Uterus (tissue), 4 donors: ENCODE results near the gene ITIH5. TPM values are rescaled to one million over a fixed set of nuclear protein-coding genes. Genes with fewer than 3 reads are reported as not detected.
A peak's percentile ranks its signal among the peaks of the same experiment; 100 is the strongest.
"Not testable (repeated sequence)": the region's sequence is repeated elsewhere in the genome, so short reads cannot be mapped to it uniquely, and the experiment has no call there.

Experiments used
- DNase-seq, 2 donors: peaks; one replicate each; pipeline ENCODE4 v3.0.0-alpha.2; 2019 to 2020
- H3K27ac ChIP-seq, 2 donors: fragments of 200-600 bp; sonication (generic); 1 replicate in 1 of 2; 2 replicates in 1 of 2; pipeline ENCODE4 v1.5.1; 2016 to 2018
- H3K27me3 ChIP-seq, 2 donors: fragments of 200-600 bp; sonication (generic); one replicate each; pipeline ENCODE4 v1.5.1; 2018 to 2019; ENCODE audit warnings: control low read depth in 1 of 2
- H3K36me3 ChIP-seq, 2 donors: fragments of 200-600 bp; sonication (generic); one replicate each; pipeline ENCODE4 v1.5.1; 2019; ENCODE audit warnings: control low read depth in 1 of 2
- H3K4me1 ChIP-seq, 2 donors: fragments of 200-600 bp; sonication (generic); one replicate each; pipeline ENCODE4 v1.5.1; 2018 to 2019; ENCODE audit warnings: control low read depth in 1 of 2
- H3K4me3 ChIP-seq, 2 donors: fragments of 200-600 bp; sonication (generic); 1 replicate in 1 of 2; 2 replicates in 1 of 2; pipeline ENCODE4 v1.5.1; 2018 to 2019; ENCODE audit warnings: mild to moderate bottlenecking in 1 of 2
- H3K9me3 ChIP-seq, 2 donors: fragments of 200-600 bp; sonication (generic); one replicate each; pipeline ENCODE4 v1.5.1; 2019; ENCODE audit warnings: control low read depth in 1 of 2
- POLR2A ChIP-seq, 2 donors: fragments of 450-650 bp; IDR thresholded peaks; one replicate each; pipeline ENCODE4 v1.6.1; 2016; ENCODE audit warnings: antibody characterized with exemption in 2 of 2, mild to moderate bottlenecking in 1 of 2, moderate library complexity in 1 of 2
- intact Hi-C: fragments of 100-400 bp; cut with DNase I; formaldehyde crosslinking; loops from one replicate; pipeline ENCODE4 v1.15.1; 2023; ENCODE audit warnings: low total_unique reads
- total RNA-seq, 4 donors: library from RNA; depleted of rRNA in 3 of 4; stranded (reverse); fragments of >200 nt in 3 of 4; gene quantifications; one replicate each; pipeline versions ENCODE4 v1.1.0 to v1.2.4, GENCODE V29; 2014 to 2023
- TF ChIP-seq, protein P1 (sequence below), 4 experiments: fragments of 200-600 bp in 2 of 4; fragments of 450-650 bp in 2 of 4; sonication (generic) in 2 of 4; IDR thresholded peaks; one replicate each; pipeline ENCODE4 v1.5.1; 2016 to 2019; ENCODE audit warnings: antibody characterized with exemption in 4 of 4, mild to moderate bottlenecking in 2 of 4, moderate library complexity in 1 of 4
- donor health status: DM: yes; HTN: yes; CAD: no.

The ITIH5 gene
- total RNA-seq, 4 donors from 2014 or later, result 8.4 to 32.9 (median 16.9) TPM

DNA sequence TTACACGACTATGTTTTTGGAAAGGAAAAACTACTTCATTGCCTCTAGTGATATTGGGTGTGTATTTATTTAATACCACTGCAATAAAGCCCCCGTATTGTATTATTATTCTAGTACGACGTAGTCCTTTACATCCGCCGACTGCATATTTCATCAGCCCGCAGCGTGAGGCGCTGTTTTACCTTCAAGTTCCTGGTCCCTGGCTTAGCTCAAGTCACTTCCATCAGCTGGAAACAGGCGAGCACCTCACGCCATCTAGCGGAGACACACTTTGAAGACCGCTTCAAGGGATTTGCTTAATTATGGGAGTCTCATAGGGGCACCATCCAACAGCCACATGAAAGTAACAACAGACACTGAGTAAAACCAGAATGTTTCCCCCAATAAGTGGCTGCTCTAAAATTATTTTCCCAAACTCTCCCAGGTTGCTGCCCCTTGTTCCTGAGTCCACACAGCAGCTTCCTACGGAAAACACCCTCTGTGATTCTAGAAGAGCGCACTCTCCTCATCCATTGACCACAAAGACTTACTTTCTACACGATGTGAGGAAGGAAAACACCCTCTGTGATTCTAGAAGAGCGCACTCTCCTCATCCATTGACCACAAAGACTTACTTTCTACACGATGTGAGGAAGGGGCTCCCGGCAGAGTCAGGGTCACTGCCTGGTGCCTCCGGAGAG is 20.6 kb upstream of the ITIH5 start:
- DNase-seq, result peak; percentile 82 to 86
- intact Hi-C loops, result loop anchor here (5.0 kb wide), 1 partner anchor 160 kb away; no protein-coding TSS in a partner anchor
- TF ChIP-seq, protein P1, sequence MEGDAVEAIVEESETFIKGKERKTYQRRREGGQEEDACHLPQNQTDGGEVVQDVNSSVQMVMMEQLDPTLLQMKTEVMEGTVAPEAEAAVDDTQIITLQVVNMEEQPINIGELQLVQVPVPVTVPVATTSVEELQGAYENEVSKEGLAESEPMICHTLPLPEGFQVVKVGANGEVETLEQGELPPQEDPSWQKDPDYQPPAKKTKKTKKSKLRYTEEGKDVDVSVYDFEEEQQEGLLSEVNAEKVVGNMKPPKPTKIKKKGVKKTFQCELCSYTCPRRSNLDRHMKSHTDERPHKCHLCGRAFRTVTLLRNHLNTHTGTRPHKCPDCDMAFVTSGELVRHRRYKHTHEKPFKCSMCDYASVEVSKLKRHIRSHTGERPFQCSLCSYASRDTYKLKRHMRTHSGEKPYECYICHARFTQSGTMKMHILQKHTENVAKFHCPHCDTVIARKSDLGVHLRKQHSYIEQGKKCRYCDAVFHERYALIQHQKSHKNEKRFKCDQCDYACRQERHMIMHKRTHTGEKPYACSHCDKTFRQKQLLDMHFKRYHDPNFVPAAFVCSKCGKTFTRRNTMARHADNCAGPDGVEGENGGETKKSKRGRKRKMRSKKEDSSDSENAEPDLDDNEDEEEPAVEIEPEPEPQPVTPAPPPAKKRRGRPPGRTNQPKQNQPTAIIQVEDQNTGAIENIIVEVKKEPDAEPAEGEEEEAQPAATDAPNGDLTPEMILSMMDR (IDR thresholded peaks at IDR 0.05), result peak; percentile 88 to 98 (median 93)
- TF ChIP-seq POLR2A (IDR thresholded peaks at IDR 0.05), result no peak
- Histone ChIP-seq H3K4me1 (no peaks in the 10 kb centered on the region), H3K9me3 (no peaks in the 10 kb centered on the region), H3K27me3 (no peaks in the 10 kb centered on the region), H3K27ac (no peak overlapping the region), H3K4me3 (no peak overlapping the region), H3K36me3 (no peaks in the 10 kb centered on the region)

DNA sequence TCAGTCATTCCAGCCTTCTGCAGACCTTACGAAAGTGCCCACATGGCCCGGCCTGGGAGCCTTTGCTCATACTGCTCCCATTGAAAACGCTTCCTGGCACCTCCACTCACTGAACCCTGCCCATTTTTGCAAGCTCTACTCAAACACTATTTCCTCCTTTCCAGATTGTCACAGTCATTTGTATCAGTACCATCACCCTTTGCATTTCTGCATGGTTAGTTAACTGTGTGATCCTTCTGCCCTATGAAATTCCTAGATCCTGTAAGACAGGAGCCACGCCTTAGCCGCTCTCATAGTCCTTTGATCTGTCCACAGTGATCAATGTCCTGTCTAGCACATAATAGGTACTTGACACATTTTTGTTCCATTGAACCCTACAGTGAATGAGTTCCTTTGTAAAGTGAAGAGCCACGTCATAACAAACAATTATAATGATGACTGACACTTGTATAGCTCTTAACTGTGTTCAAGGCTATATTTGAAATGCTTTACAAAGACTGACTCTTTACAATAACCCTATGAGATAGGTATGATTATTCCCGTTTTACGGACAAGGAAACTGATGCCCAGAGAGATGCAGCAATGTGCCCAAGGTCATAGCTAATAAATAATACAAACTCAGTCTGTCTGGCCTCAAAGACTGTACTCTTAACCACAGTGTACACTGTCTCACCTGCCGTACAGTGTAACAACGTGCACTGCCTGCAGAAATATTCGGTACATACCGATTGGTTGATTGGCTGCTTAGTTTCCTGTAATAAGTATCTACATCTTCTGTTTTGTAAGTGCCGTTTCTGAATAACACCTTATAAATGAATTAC is 19.8 kb upstream of the ITIH5 start:
- intact Hi-C loops, result loop anchor here (5.0 kb wide), 1 partner anchor 159 kb away; no protein-coding TSS in a partner anchor
- Histone ChIP-seq H3K9me3 (no peaks in the 10 kb centered on the region), H3K27me3 (no peaks in the 10 kb centered on the region), H3K36me3 (no peaks in the 10 kb centered on the region), H3K4me1 (no peaks in the 10 kb centered on the region), H3K4me3 (no peak overlapping the region), H3K27ac (no peak overlapping the region)
- TF ChIP-seq POLR2A (IDR thresholded peaks at IDR 0.05), result no peak
- TF ChIP-seq, protein P1 (IDR thresholded peaks at IDR 0.05), result no peak
- no peak for DNase-seq

DNA sequence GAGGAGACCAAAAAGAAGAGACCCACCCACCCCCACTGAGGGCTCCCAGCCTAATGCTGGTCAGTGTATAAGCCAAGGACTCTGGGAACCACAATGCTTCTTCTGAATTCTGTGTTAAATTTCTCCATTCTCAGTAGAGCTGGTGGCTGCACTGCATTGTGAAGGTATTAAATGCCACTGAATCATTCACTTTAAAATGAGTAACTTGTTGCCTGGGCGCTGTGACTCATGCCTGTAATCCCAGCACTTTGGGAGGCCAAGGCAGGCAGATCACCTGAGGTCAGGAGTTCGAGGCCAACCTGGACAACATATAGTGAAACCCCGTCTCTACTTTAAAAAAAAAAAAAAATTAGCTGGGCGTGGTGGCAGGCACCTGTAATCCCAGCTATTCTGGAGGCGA is 13.3 kb upstream of the ITIH5 start:
- intact Hi-C loops, DNase-seq: not testable (repeated sequence)

DNA sequence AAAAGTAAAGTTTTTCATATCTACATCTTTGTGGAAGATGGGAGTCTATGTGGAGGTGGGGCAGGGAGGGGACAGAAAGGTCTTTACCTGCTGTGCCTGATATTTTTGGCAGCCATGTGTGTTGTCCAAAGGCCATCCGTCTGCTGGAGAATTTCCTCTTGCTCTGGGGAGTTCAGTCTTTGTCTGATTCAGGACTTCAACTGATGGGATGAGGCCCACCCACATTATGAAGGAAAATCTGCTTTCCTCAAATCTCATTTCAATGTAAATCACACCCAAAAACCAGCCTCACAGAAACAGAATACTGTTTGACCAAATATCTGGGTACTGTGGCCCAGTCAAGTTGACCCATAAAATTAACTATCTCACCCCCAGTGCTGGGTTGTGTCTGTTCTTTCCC is 12.5 kb upstream of the ITIH5 start:
- H3K4me1 ChIP-seq, result no peaks in the 10 kb centered on the region
- no peak overlapping the region for H3K4me3 ChIP-seq
- H3K9me3 ChIP-seq, result no peaks in the 10 kb centered on the region
- H3K27ac ChIP-seq, result no peak overlapping the region
- H3K27me3 ChIP-seq, result no peaks in the 10 kb centered on the region
- no peaks in the 10 kb centered on the region for H3K36me3 ChIP-seq
- intact Hi-C loops, result no loop called here
- TF ChIP-seq POLR2A (IDR thresholded peaks at IDR 0.05), result no peak
- DNase-seq, result no peak

More for the DNA sequence above, 13.3 kb upstream of the ITIH5 start:
- not testable (repeated sequence) for H3K4me3 ChIP-seq, H3K27ac ChIP-seq, H3K4me1 ChIP-seq, H3K9me3 ChIP-seq, H3K36me3 ChIP-seq, H3K27me3 ChIP-seq

GRCh38 chr10:7672341-7673134 is 5.8 kb upstream of the ITIH5 start:
- H3K4me3 ChIP-seq, result no peak overlapping the region
- intact Hi-C loops, result no loop called here
- no peaks in the 10 kb centered on the region for H3K36me3 ChIP-seq
- H3K27ac ChIP-seq, result no peak overlapping the region
- no peaks in the 10 kb centered on the region for H3K27me3 ChIP-seq
- DNase-seq, result no peak
- TF ChIP-seq POLR2A (IDR thresholded peaks at IDR 0.05), result no peak
- TF ChIP-seq, protein P1 (IDR thresholded peaks at IDR 0.05), result no peak
- no peaks in the 10 kb centered on the region for H3K4me1 ChIP-seq
- no peaks in the 10 kb centered on the region for H3K9me3 ChIP-seq
